ENCODE results near the gene ROR1. TPM values are rescaled to one million over a fixed set of nuclear protein-coding genes. Genes with fewer than 3 reads are reported as not detected.

The ROR1 gene
- total RNA-seq, 1 experiment from 2014 or later = 33.8 TPM

- CTCF ChIA-PET = interaction anchor here (1.0 kb wide), 1 partner anchor 80 kb away, joined by 4 read pairs; no protein-coding TSS in a partner anchor
These were observed 389.6 kb downstream of the ROR1 start for GRCh38 chr1:64163431-64163830.

DNA sequence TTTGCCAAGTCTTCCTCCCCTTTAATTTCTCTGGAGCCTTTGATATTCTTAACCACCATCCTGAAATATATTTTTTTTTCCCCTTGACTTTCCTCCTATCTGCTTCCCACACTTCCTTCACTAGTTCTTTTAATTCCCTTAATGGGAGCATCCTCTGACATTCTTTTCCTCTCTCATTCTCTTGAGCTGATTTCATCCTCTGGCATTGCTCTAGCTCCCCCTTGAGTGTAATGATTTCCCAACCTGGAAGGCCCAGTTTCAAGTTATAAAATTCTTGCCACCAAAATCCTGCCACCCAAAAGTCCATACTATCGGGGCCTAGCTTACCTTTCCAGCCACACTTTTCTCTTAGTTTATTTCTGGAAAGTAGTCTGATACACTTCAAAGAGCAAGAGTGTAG, 390.2 kb downstream of the ROR1 start:
- CTCF ChIA-PET = interaction anchor here (0.8 to 1.0 kb wide), 2 partner anchors 79 to 243 kb away, joined by 4 read pairs; no protein-coding TSS in a partner anchor
- no peak for DNase-seq

More at GRCh38 chr1:64163431-64163830, 389.6 kb downstream of the ROR1 start:
- BruUV-seq (replicated peaks) = no TSS peak
- Mint-ChIP-seq H3K27me3 (ENCODE audit: unreplicated experiment) (no peaks in the 10 kb centered on the region), H3K4me3 (ENCODE audit: low read depth, unreplicated experiment) (no peak overlapping the region), H3K36me3 (ENCODE audit: insufficient read depth, unreplicated experiment) (no peaks in the 10 kb centered on the region), H3K9me3 (ENCODE audit: low read depth, unreplicated experiment) (no peaks in the 10 kb centered on the region), H3K27ac (ENCODE audit: unreplicated experiment) (peak overlapping the region; percentile 1), H3K4me1 (ENCODE audit: low read depth, unreplicated experiment) (peaks cover 8% of the 10 kb centered on the region)
- TF ChIP-seq CTCF (IDR thresholded peaks at IDR 0.05; ENCODE audit: unreplicated experiment) = no peak
- no peak for DNase-seq
- intact Hi-C loops (cut with micrococcal nuclease; ENCODE audit: unreplicated experiment) = no loop called here

DNA sequence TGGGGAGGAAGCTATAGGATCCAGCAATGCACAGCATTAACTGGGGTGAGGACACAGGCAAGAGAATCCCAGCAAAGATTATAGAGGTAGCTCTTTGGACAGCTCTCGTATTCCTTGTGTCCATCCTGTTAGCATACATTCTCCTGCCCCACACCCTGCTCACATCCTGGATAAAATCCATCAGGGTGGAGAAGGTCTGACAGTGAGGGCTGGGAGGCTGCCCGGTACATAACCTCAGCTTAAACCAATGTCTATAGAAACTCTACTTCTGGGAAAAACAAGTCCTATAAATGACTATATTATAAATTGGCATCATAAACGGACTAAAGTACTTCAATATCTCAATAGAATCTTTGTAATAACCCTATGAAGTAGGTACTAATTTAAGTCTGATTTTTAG, 392.8 kb downstream of the ROR1 start:
- no peak for DNase-seq
- intact Hi-C loops (cut with micrococcal nuclease; ENCODE audit: unreplicated experiment) = no loop called here
- Mint-ChIP-seq H3K4me3 (ENCODE audit: low read depth, unreplicated experiment) (no peak overlapping the region), H3K9me3 (ENCODE audit: low read depth, unreplicated experiment) (peaks cover 7% of the 10 kb centered on the region), H3K4me1 (ENCODE audit: low read depth, unreplicated experiment) (peaks cover 28% of the 10 kb centered on the region), H3K27ac (ENCODE audit: unreplicated experiment) (no peak overlapping the region), H3K27me3 (ENCODE audit: unreplicated experiment) (no peaks in the 10 kb centered on the region), H3K36me3 (ENCODE audit: insufficient read depth, unreplicated experiment) (peaks cover 20% of the 10 kb centered on the region)
- no peak for TF ChIP-seq CTCF (IDR thresholded peaks at IDR 0.05; ENCODE audit: unreplicated experiment)
- CTCF ChIA-PET = interaction anchor here (0.6 kb wide), 1 partner anchor 509 kb away, joined by 3 read pairs; no protein-coding TSS in a partner anchor
- BruUV-seq (replicated peaks) = no TSS peak

More for the DNA sequence above, 390.2 kb downstream of the ROR1 start:
- Mint-ChIP-seq H3K9me3 (ENCODE audit: low read depth, unreplicated experiment) (peaks cover under 1% of the 10 kb centered on the region), H3K27ac (ENCODE audit: unreplicated experiment) (peak overlapping the region; percentile 1), H3K4me3 (ENCODE audit: low read depth, unreplicated experiment) (no peak overlapping the region), H3K27me3 (ENCODE audit: unreplicated experiment) (no peaks in the 10 kb centered on the region), H3K36me3 (ENCODE audit: insufficient read depth, unreplicated experiment) (peaks cover under 1% of the 10 kb centered on the region), H3K4me1 (ENCODE audit: low read depth, unreplicated experiment) (peaks cover 8% of the 10 kb centered on the region)
- peak; percentile 32 for TF ChIP-seq CTCF (IDR thresholded peaks at IDR 0.05; ENCODE audit: unreplicated experiment)
- no TSS peak for BruUV-seq (replicated peaks)
- intact Hi-C loops (cut with micrococcal nuclease; ENCODE audit: unreplicated experiment) = no loop called here

GRCh38 chr1:64167176-64167575, 393.4 kb downstream of the ROR1 start:
- no TSS peak for BruUV-seq (replicated peaks)
- CTCF ChIA-PET = interaction anchor here (0.6 kb wide), 1 partner anchor 509 kb away, joined by 3 read pairs; no protein-coding TSS in a partner anchor
- Mint-ChIP-seq H3K36me3 (ENCODE audit: insufficient read depth, unreplicated experiment) (peaks cover 21% of the 10 kb centered on the region), H3K9me3 (ENCODE audit: low read depth, unreplicated experiment) (peaks cover 7% of the 10 kb centered on the region), H3K4me1 (ENCODE audit: low read depth, unreplicated experiment) (peaks cover 33% of the 10 kb centered on the region), H3K27ac (ENCODE audit: unreplicated experiment) (no peak overlapping the region), H3K27me3 (ENCODE audit: unreplicated experiment) (no peaks in the 10 kb centered on the region), H3K4me3 (ENCODE audit: low read depth, unreplicated experiment) (no peak overlapping the region)
- intact Hi-C loops (cut with micrococcal nuclease; ENCODE audit: unreplicated experiment) = no loop called here
- no peak for TF ChIP-seq CTCF (IDR thresholded peaks at IDR 0.05; ENCODE audit: unreplicated experiment)
- DNase-seq = no peak

Data from Calu3 (cell line).